Stimulated activated CD4-positive, alpha-beta T cell treated with anti-CD3 and anti-CD28 coated beads, Interleukin-1b, Interleukin-23, amount 100 ng/mL, for 48 hours (primary cell): ENCODE data around the gene CST9.
"Not testable (repeated sequence)": the region's sequence is repeated elsewhere in the genome, so short reads cannot be mapped to it uniquely, and the experiment has no call there.

Experiments
- DNase-seq: peaks from one replicate; pipeline ENCODE4 v3.0.0-alpha.2; 2020

The CST9 gene

DNA sequence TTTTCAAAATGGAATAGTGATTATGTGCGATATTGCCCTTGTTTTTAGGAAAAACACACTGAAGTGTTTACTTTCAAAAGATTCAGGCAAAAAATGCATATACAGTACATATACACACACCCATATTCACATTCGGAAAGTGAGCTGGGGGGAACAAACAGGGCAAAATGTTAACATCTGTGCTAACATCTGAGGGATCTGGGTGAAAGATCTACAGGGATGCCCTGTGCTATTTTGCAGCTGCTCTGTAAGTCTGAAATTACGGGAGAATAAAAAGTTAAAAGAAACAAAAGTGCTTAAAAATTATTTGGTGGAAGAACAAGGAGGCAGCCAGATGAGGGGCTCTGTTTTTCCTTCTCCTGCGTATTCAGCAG is 31.2 kb upstream of the CST9 start:
- DNase-seq: no peak

DNA sequence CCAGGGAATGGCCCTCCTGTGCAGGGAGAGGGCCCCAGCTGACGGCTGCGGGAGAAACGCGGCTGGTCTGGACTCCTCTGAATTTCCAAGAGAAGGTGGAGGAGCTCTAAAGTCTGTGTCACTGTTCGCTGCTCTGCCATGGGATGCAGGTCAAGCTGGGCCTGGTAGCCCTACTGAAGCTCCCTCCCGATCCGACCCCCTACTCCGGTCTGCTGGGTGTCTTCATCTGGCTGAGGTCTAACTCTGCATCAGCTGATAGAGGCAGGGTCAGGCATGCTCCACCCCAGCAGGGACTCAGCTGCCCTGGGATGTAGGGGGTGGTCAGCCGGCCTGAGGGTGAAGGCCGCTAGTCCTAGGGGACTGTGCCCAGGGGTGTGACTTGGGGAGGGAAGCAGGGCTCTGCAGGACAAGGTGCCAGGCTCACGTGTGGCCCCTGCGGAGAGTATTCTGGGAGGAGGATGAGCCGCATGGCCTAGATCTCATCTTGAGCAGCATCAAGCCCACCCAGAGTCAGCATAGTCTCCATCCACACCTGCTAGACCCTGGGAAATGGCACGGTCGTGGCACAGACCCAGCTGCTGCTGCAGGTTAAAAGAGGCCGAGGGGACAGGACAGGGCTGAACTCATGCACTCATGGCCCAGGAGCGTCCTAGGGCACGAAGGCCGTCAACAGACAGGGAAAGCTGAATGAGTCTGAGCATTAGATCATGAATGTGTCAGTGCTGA is 30.6 kb upstream of the CST9 start:
- DNase-seq: no peak

DNA sequence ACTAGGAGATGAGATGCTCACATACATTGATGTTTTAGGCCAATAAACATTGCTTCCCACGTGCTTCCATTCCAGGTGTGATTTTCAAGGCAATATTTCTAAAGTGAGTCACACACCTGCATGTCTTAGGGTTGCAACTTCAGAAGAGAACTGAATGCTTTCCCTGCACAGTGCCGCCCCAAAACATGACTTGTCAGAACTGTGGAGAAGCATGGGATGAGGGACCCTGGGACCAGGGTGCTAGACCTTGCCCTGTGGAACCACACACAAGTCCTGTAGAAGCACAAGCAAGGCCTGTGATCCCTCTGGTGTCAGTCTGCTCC is 30.0 kb upstream of the CST9 start:
- not testable (repeated sequence) for DNase-seq

DNA sequence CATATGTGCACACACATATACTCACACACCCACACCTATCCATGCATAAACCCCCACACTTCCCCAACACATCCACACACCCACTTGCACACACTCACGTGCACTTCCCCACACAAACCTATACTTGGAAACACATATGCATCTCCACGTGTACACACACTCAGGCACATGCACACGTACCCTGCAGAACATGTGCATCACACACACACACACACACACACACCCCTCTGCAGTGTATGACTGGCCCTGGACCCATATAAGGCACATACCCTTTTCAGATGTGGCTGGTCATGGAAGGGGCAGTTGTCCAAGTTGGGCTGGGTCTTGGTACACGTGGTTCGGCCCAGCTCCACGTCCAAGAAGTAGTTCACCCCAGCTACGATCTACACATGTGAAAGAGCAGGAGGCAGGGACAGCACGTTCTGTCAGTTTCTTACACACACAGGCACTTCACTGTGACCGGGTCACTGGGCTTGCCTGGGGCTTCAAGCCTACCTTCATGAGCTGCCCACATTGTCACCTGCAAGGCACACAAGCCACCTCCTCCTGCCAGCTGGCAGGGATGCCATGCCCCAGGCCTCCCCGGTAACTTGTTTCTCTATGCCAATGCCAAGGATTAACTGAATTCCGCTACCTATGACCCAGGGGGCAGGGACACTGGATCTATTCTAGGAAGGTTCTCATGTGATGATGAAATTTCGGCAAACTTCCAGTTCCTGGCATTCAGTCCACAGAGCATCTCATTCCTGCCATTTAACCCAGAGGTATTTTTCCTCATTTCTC is 29.5 kb upstream of the CST9 start:
- no peak for DNase-seq

DNA sequence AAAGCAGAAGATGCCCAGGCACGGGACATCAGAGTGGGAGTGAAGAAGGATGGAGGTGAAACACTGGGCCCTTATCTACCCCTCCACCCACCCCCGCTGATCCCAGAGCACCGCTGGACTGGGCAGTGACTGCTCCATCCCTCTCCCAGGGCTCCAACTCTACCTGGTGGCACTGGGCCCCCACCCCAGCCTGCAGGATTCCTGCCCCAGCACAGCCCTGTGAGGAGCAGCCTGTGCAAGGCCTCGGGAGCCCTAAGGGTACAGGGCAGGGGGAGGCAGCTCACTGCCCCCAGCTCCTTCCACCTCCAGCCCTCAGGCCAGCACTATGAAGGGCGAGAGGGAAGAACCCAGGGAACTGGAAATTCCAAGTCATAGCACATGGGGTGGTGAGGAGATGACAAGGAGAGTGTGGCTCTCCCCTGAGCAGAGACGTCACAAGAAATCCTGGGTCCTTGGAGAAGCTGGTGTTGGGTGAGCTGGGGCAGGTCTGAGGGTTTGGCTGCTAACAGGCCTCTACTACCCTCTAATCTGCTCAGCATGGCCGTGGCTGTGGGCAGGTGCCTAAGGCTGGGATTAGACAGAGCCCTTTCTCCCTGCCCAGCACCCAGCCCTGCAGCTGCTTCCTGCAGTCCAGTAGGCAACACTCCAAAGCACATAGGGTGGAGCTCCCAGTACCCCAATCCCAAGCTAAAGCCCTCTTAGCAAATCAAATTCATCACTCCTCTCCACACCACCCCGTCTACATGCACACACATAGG is 28.5 kb upstream of the CST9 start:
- DNase-seq: no peak

DNA sequence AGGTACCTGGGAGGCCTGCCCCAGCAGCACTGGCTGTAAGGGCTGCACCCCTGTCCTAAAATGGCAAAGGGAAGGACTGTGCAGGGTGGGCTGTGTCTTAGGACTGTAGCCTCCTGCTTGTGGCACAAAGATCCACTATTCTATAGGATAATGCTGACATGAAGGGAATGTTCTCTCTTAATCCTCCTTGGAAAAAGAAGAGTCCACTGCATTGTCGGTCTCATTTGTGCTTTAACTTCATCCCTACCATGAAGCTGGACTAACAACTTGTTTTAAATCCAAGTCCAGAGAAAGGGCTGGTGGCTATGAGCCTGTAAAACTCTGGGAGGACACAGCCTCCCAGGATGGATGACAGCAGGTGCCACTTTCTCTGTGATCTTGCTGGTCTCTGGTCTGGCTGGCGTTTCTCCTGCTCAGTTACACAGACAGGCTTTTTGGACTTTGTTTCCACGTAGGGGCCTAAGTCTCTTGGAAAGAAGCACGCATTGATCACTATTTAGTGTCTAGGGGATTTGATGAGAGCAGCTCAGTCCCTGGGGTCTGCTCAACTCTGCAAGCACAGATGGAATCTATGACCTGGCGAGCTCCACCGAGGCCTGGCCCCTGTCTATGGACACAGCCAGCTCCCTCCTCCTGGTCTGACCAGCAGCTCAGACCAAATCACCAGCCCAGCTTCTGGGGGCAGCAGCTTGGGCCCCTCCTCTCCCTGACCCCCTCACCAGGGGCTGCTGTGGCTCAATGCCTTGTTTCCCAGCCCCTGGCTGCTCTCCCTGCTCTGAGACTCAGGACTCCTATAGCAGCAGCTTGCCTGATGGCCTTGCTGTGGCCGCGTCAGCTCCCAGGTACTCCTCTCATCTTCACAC is 27.2 kb upstream of the CST9 start:
- DNase-seq: no peak

DNA sequence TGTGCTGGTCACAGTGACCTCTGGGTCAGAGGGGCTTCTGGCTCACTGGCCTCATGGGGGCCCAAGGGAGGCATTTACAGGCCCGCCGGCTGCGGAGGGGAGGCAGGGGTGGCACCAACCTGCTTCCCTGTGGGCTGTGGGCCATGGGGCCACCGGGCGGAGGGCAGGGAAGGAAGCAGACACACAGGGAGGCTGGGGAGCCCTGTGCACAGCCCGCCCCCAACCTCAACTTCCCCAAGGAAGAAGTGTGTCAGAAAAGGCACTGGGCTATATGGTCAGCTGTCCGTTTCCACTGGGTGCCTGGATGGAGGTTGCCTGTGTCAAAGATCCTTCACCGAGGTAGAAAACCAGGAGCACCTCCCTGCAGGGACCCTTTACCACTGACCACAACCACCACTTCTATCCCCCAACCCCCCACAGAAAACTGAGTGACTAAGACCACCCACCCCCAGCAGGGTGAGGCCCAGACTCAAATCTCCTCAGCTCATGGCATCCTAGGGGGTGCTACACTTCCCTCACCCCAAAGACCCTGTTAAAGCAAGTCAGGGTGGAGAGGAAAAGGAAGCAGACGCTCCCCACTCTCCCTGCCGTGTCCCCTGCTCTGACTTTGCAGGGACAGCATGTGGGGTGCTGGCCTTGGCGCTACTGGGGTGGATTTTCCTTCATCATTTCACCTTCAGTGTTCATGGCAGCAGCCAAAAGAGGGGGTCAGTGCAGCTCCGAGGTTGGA is 26.4 kb upstream of the CST9 start:
- no peak for DNase-seq

DNA sequence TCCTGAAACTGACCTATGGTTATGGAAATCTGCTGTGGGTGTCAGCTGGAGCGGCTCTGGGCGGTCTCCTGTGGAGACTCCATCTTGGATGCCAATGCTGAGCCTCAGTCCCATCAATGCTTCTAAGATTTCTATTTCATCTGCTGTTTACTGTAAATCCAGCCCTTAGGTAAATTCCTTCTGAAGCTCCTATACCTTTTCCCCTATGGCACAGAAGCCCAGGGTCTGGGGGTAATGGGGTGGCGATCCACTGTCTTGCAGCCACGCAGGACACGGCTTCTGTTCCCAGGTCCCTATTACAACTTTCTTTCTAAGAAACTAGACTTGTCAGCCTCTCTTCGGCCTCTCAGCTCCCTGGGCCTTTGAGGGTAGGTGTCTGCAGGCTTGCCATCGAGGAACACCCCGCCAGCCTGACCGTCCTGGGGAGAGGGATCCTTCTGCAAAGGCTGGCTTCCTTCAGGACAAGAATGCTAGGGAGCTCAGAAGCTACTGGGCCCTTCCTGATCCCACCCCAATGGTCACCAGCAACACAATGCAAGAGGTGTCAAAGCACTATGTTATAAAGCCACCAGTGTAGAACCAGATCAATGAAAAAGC is 25.6 kb upstream of the CST9 start:
- no peak for DNase-seq

DNA sequence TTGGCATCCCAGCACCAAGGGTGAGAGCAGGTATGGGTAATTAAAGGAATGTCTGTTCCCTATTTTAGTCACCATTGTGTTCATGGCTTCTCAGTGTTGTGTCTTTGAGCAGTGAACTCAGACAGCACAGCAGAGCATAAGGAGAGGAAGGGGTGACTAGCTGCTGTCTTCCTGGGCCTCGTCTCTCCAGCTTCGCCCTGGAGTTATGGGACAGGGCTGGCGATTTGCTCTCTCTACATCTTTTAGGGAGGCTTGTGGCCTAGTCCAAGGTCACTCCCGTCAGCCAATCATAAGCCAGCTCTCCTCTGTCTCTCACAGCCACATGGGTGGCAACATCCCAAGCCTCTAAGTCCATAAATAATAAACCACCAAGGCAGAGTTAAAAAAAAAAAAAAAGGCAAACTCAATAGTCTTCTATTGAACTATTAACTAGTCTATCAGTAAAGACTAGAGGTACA is 24.7 kb upstream of the CST9 start:
- no peak for DNase-seq

DNA sequence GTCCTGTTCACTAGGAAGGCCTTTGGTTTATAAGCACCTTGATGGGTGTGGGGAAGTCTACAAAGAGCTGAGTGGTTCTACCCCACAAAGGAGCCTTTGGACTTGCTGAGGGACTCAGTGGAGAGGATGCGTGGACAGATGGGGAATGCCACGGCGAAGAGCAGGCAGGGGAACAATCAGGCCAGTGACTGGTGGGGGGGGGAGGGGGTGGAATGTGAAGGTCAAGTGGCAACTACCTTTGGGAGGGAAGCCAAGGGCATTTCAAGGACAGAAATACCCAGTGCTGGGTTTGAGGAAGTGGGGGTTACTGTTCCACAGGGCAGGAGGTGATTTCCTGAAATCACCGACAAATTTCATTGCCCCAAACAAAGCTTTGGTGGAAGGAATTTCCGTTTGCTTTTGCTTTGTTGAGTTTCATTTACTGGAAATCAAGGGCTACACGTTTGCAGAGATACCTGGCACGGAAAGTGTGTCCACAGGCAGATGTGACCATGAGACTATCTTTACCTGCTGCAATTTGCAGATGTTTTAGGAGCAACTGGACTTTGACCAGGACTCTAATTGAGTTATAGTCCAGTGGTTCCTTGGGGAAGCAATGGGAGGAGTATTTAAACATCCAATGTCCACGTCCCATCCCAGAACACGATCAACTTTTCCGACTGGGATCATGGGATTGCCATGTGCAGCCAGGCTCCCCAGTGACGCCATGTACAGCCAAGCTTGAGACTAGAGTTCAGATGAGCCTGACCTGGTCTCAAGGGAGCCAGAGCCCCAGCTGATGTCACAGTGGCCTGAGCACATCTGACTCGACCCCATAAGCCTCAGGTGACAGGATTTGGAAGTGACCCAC is 24.1 kb upstream of the CST9 start:
- DNase-seq: no peak

DNA sequence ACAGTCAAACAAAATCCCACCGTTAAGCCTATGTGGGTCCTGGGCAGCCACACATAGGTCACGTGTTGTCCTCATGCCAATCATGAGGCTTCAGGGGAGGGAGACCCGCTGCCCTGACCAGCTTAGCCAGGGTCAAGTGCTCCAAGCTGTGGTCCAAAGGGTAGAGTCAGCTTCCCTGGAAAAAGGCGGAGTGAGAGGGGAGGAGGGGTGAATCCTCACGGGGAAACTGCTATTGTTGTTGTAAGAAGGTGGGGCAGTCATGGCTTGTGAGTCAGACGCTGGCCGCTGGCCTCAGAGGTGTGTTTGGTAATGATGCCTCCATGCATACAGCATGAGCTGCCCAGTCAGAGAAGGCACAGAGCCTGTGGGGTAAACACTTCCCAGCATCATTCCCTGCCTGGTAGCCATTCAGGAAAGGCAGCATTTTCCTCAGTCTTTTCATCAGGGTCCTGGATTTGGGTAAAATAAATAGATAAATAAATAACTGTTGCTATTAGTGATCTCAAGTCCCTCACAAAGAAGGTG is 23.4 kb upstream of the CST9 start:
- no peak for DNase-seq

DNA sequence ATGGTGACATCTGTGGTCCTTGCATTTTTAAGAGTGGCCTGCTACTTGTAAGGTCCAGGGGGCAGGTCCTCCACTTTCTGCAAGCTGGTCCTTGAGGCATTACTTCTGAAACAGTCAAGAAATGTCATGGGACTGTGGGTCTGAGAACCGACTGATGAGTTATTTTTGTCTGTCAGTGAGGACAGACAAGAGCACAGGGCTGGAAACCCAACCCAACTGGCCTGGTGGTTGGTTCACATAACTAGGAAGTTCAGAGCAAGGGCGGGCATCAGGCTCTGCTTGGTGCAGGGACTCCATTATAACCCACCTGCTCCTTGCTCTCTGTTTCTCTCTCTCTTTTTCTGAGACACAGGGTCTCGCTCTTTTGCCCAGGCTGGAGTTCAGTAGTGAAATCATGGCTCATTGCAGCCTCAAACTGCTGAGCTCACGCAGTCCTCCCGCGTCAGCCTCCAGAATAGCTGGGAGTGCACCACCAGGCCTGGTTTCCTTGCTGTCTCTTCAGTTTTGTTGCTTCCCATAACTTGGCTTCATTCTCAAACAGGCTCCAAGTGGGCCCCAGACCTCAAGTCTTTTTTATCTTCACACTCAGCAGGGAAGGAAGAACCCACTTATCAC is 22.8 kb upstream of the CST9 start:
- no peak for DNase-seq

DNA sequence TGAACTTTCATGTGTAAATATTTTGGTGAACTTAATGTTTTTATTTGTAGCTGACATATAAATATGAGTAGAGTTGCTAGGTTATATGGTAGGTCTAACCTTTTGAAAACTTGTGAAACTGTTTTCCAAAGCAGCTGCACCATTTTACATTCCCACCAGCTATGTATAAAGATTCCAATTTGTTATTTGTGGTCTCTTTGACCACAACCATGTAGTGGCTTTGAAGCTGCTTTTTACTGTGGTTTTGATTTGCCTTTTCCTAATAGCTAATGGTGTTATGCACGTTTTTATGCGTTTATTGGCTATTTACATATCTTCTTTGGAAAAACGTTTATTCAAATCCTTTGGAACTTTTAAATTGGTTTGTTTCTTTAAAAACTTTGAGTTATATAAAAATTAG is 21.8 kb upstream of the CST9 start:
- DNase-seq: no peak

DNA sequence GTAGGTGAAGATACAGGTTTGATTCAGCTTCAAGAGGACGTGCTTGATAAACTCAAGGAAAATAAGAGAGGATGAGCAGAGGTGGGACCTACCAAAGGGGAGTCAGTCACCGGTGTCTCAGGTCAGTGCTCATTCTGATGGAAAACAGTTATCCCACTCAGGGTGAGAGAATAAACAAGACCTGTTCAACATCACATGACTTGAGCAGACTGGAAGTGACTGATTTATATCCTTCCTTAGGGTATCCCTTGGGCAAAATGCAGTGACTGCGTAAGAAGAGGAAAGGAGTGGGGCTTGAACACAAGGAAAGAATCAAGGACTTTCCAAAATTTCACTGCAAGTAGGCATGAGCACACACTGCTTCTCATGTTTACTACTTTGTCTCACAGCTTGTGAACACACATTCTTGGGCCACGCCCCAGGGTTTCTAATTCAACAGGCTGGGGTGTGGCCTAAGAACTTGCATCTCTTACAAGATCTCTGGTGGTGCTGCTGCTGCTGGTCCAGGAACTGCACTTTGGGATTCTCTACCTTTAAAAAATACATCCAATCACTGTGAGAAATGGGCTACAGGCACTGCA is 20.4 kb upstream of the CST9 start:
- DNase-seq: no peak

DNA sequence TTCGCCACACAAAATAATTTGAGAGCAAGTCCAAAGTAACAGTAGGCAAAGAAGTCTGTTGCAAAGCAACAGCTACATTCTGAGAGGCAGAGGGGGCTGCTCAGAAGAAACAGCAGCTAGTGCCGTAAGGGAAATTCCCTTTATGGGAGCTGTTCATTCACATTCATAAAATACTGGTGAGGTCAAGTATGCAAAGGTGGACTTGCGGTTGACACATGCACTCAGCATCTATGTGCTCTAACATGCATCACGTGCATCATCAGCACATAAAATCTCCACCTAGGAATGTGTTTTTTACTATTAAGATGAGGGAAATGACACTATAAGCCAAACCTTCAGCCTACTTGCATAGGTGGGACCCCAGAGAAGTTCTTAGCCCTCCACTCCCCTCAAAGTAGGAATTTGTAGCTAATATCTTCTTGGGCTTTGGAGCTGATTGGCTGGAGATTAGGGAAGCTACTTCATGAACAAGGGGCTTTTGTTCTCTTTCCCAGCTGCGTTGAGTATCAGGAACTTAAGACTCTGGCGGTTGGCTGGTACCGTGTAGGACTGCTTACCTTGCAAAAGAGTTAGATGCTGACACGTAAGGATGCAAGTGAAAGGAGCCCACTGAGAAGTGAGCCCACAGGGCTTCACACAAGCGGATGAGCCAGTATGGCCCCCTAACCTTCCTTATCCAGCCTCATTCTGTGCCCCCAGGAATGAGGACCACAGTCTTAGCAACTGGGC is 19.7 kb upstream of the CST9 start:
- no peak for DNase-seq

DNA sequence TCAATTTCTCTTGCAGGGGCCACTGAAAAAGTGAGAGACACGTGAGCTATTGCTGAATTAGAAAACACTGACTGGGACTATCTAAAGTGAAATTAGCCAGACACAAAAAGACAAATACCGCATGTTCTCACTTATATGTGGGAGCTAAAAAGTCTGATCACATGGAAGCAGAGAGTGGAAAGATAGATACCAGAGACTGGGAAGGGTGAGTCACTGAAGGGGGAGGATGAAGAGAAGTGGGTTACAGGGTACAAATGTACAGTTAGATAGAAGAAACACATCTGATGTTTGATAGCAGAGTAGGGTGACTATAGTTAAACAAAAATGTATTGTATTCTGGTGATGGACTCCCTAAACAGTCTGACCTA is 18.6 kb upstream of the CST9 start:
- DNase-seq: no peak

DNA sequence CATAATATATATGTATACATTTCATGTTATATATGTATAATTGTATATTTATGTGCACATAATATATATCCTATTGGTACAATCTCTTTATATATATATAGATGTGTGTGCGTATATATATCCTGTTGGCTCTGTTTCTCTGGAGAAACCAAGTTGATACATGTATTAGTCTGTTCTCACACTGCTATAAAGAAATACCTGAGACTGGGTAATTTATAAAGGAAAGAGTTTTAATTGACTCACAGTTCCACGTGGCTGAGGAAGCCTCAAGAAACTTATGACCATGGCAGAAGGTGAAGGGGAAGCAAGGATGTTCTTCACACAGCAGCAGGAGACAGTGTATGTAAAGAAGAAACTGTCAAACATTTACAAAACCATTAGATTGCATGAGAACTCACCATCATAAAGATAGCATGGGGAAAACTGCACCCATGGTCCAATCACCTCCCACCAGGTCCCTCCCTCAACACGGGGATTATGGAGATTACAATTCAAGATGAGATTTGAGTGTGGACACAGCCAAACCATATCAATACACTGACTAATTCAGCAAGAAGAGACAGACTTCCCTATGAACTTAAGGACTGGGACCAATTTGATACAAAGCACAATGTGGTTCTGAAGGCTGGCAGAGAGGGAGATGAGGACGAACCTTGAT is 18.1 kb upstream of the CST9 start:
- DNase-seq: no peak

DNA sequence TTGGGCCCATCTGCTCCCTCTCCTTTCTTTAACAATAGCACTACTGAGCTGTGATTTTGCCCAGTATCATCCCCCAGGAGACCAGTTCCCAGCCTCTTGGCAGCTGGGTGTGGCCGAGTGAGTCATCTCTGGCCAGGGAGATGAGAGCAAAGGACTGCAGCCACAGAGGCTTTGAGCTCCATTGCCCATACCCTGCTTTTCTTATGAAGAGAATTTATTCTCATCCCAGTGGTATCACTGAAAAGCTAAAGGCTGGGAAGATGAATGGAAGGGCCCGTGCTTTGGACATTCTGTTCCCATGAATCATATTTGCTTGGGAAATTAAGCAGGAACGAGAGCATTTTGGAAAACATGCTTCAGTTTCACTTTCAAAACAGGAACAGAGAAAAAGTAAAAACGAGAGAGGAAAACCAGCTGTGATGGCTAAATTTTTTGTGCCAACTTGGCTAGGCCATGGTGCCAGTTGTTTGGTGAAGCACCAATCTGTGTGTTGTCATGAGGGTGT is 17.2 kb upstream of the CST9 start:
- DNase-seq: no peak
